ENCODE results near the gene LEFTY2.
"Not testable (repeated sequence)": the region's sequence is repeated elsewhere in the genome, so short reads cannot be mapped to it uniquely, and the experiment has no call there.

Gene LEFTY2

GRCh38 chr1:225899044-225899925, 41.7 kb downstream of the LEFTY2 start:
- DNase-seq (ENCODE audit: low read depth) = no peak

- no peak for DNase-seq (ENCODE audit: low read depth)
Observed at GRCh38 chr1:225897595-225898514, 43.2 kb downstream of the LEFTY2 start.

- DNase-seq (ENCODE audit: low read depth) = no peak
Observed at GRCh38 chr1:225896937-225897549, 44.0 kb downstream of the LEFTY2 start.

GRCh38 chr1:225896494-225896893, 44.5 kb downstream of the LEFTY2 start:
- DNase-seq (ENCODE audit: low read depth) = no peak

GRCh38 chr1:225892307-225892706, 48.7 kb downstream of the LEFTY2 start:
- no peak for DNase-seq (ENCODE audit: low read depth)

- DNase-seq (ENCODE audit: low read depth) = no peak
Observed at GRCh38 chr1:225891229-225891972, 49.6 kb downstream of the LEFTY2 start.

GRCh38 chr1:225890346-225891228, 50.4 kb downstream of the LEFTY2 start:
- DNase-seq (ENCODE audit: low read depth) = no peak

GRCh38 chr1:225889743-225890142, 51.3 kb downstream of the LEFTY2 start:
- DNase-seq (ENCODE audit: low read depth) = no peak

GRCh38 chr1:225888898-225889601, 52.0 kb downstream of the LEFTY2 start, which contains the start of gene LEFTY1:
Gene LEFTY1, minus strand, starts transcription at chr1:225889146. Its CDS starts 80 bp downstream, at chr1:225889066.
- DNase-seq (ENCODE audit: low read depth) = no peak

- no peak for DNase-seq (ENCODE audit: low read depth)
Observed at GRCh38 chr1:225888289-225888897, 52.6 kb downstream of the LEFTY2 start.

GRCh38 chr1:225887554-225888288, 53.3 kb downstream of the LEFTY2 start:
- DNase-seq (ENCODE audit: low read depth) = not testable (repeated sequence)

GRCh38 chr1:225887030-225887314, 54.0 kb downstream of the LEFTY2 start:
- no peak for DNase-seq (ENCODE audit: low read depth)

All from non-pigmented ciliary epithelial cell (primary cell).